Heart left ventricle (tissue), 13 donors: ENCODE results near the gene IFITM5.

Experiments used
- CTCF ChIP-seq, 12 donors: fragments of 200-600 bp; sonication (generic) in 4 of 12; IDR thresholded peaks; one replicate each; pipeline versions ENCODE4 v1.5.0 to v1.8.0; 2018 to 2022; ENCODE audit warnings: antibody characterized with exemption in 12 of 12, mild to moderate bottlenecking in 5 of 12
- POLR2A ChIP-seq, 2 donors: fragments of 450-650 bp; IDR thresholded peaks; one replicate each; pipeline ENCODE4 v1.6.1; 2017; ENCODE audit warnings: antibody characterized with exemption in 2 of 2, mild to moderate bottlenecking in 2 of 2, moderate library complexity in 2 of 2
- donor health status: ischemic (EF 13 %, LVEDD 7.1; RV severe dilation, severe dysfunction).
- donor health status: DM: no; HTN: yes; CAD: no.
- donor health status: DM: no; HTN: no; CAD: no.
- donor health status: ischemic (EF 25% LVEDD 6.9; RV normal size, moderate dysfunction).
- donor health status: ischemic (EF 25% LVEDD 5.7; RV mildly dilated, moderate dysfunction).
- donor health status: ischemic (EF 35%, LVEDD 5.7; RV mildly dilated, moderate dysfunction).
- donor health status: nonischemic (EF 11% LVEDD 7.7; RV severe dilation, severe dysfunction).
- donor health status: DM: yes; HTN: yes; CAD: no.
- donor health status: PGD.
- donor health status: ischemic (EF 29% LVEDD 5.4; RV normal size, mild dysfunction).
- donor health status: nonischemic (EF 23%, LVEDD 6.1; RV moderate dilation, normal function).

GRCh38 chr11:259413-259812 lies 39.9 kb downstream of the IFITM5 start:
- TF ChIP-seq POLR2A (IDR thresholded peaks at IDR 0.05) (no peak), CTCF (IDR thresholded peaks at IDR 0.05) (no peak)
